Astrocyte of the spinal cord (primary cell): Measurements from ENCODE around the gene IL17C.

Source experiments
- DNase-seq: peaks from one replicate; pipeline ENCODE4 v3.0.0; 2011; ENCODE audit warnings: low read depth, low spot score
- H3K4me3 ChIP-seq: 2 replicates; pipeline ENCODE4 v1.5.1; 2011; ENCODE audit warnings: low read depth, mild to moderate bottlenecking, low read length, moderate library complexity
- in situ Hi-C: cut with HindIII; loops from 2 replicates; pipeline ENCODE4 v1.10.0; 2017; ENCODE audit warnings: low sequenced_read_pairs
- TF ChIP-seq, protein P1 (sequence below): IDR thresholded peaks from 2 replicates; pipeline ENCODE4 v1.5.1; 2012; ENCODE audit warnings: low read depth, mild to moderate bottlenecking, low read length, inconsistent platforms

Gene IL17C

DNA sequence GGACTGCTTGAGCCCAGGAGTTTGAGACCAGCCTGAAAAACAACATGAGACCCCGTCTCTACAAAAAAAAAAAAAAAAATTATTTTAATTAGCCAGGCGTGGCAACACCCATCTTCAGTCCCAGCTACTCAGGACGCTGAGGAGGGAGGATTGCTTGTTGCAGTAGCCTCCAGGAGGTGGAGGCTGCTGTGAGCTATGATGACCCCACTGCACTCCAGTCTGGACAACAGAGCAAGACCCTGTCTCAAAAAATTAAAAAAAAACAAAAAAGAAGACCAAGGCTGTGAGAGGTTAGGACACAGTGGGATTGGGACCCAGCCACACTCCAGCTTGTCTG is 49.3 kb downstream of the IL17C start:
- in situ Hi-C loops = no loop called here
- DNase-seq = no peak
- TF ChIP-seq, protein P1, sequence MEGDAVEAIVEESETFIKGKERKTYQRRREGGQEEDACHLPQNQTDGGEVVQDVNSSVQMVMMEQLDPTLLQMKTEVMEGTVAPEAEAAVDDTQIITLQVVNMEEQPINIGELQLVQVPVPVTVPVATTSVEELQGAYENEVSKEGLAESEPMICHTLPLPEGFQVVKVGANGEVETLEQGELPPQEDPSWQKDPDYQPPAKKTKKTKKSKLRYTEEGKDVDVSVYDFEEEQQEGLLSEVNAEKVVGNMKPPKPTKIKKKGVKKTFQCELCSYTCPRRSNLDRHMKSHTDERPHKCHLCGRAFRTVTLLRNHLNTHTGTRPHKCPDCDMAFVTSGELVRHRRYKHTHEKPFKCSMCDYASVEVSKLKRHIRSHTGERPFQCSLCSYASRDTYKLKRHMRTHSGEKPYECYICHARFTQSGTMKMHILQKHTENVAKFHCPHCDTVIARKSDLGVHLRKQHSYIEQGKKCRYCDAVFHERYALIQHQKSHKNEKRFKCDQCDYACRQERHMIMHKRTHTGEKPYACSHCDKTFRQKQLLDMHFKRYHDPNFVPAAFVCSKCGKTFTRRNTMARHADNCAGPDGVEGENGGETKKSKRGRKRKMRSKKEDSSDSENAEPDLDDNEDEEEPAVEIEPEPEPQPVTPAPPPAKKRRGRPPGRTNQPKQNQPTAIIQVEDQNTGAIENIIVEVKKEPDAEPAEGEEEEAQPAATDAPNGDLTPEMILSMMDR = no peak
- H3K4me3 ChIP-seq = no peak overlapping the region

DNA sequence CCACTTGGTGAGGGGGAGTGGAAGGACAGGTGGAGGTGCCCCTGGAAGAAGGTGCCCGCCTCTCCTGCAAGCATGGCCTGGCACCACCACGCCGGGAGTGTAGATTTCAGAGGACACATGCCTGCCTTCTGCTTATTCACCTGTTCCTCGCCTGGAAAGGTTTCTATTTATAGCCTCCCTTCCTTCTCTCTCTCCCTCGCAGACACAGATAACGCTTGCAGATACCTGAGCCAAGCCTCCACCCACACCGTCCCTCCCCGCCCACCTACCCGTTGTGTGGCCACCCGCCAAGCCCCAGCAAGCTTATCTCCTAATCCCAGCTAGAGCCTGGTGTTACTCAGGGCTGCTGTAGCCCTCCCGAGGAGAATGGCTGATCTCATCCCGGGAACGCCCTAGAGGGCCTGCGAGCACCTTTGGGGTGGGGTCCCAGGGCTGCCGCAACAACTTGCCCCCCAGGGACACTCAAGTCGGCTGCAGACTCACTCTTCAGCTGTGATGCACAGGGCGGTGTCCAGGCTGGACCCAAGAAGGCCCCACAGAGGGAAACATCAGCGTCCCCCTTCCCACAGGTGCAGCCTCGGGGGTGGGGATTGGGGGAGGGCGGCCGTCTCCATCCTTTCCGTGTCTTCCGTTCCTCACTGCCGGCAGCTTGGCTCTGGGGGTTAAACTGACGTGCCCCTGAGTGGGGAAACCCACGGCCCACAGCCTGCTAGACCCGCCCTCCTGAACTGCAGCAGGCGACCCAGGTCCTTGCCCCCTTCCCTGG is 49.8 kb downstream of the IL17C start:
- no peak overlapping the region for H3K4me3 ChIP-seq
- TF ChIP-seq, protein P1 = no peak
- in situ Hi-C loops = no loop called here
- no peak for DNase-seq
